Measurements from ENCODE around the gene CIDEA.
"Not testable (repeated sequence)": the region's sequence is repeated elsewhere in the genome, so short reads cannot be mapped to it uniquely, and the experiment has no call there.

The CIDEA gene

DNA sequence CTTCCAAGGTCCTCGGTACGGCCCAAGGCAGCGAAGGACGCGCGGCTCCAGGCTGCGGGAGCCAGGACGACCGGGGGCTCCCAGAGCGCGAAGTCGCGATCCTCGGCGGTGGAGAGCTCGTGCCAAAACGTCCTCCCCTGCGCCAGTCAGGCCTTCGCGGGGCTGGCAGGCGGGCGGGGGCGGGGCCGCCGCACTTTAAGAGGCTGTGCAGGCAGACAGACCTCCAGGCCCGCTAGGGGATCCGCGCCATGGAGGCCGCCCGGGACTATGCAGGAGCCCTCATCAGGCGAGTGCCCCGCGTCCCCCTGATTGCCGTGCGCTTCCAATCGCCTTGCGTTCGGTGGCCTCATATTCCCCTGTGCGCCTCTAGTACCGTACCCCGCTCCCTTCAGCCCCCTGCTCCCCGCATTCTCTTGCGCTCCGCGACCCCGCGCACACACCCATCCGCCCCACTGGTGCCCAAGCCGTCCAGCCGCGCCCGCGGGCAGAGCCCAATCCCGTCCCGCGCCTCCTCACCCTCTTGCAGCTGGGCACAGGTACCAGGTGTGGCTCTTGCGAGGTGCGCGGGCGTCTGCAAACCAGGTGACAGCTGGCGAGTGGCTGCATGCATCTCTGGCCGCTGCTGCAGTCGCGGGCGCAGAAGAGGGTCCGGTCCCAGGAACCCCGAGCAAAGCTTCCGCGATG, at the start of gene CIDEA:
CIDEA (plus strand) TSS at position 226 of the 684 bp plus-strand sequence; CDS start at position 249, 23 bp downstream.
- H3K4me3 ChIP-seq (ENCODE audit: low read length), result no peak within 1 kb of the TSS
- no peak for TF ChIP-seq ZNF274 (IDR thresholded peaks at IDR 0.05; ENCODE audit: low read depth, low read length)

DNA sequence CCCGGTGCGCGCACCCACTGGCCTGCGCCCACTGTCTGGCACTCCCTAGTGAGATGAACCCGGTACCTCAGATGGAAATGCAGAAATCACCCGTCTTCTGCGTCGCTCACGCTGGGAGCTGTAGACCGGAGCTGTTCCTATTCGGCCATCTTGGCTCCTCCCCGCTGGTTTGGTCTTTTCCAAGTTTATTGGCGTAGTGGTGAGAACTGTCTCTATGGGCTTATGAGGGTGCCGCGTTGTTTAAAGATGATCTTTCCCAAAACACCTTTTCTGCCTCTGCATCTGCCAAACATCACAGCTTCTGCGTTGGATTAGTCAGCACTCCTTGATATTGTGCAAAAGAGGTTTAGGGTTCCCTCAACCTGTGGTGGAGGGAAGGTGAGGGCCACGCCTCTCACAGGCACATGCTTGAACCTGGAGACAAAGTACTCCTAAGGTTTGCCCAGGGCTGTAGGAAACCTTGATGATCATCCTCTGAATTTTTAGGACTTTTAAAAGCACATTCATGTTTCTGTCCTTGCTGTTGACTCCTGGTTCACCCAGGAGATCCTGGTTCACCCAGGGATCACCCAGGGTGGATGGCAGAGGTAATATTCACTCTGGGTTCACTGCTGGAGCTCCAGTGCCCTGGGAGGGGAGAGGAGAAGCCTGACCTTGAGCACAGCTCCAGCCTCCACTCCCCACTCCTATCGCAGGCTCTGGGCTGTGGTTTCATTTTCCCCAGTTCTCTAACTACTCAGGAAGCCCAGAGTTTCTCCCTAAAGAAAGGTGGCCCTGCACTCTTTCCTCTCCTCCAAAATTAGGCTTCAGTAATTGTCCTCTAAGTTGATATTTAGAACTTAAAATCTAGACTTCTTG, 45.6 kb upstream of the CIDEA start:
- not testable (repeated sequence) for H3K4me3 ChIP-seq (ENCODE audit: low read length)

DNA sequence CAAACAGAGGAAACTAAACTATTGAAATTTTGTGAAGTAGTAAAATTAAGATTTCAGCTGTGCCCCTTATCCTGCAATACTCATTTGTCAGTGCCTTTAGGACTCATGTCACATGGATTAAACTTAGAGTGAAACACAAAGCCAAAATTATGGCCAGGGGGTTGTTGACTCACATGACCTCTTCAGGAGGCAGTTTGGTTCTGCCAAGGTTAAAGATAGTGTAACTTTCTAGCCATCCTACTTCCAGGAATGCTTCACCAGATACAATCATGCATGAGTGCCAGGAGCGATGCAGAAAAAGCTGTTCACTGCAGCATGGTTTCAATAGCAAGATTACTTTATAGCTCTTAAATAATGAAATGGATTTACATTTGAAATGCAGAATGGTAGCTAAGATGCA, 41.9 kb upstream of the CIDEA start:
- H3K4me3 ChIP-seq (ENCODE audit: low read length), result not testable (repeated sequence)

GRCh38 chr18:12214296-12215005, 39.7 kb upstream of the CIDEA start:
- not testable (repeated sequence) for H3K4me3 ChIP-seq (ENCODE audit: low read length)

- H3K4me3 ChIP-seq (ENCODE audit: low read length), result not testable (repeated sequence)
Observed at GRCh38 chr18:12216471-12216870, 37.7 kb upstream of the CIDEA start.

GRCh38 chr18:12218603-12219002, 35.6 kb upstream of the CIDEA start:
- not testable (repeated sequence) for H3K4me3 ChIP-seq (ENCODE audit: low read length)

GRCh38 chr18:12222041-12222440, 32.1 kb upstream of the CIDEA start:
- H3K4me3 ChIP-seq (ENCODE audit: low read length), result not testable (repeated sequence)

DNA sequence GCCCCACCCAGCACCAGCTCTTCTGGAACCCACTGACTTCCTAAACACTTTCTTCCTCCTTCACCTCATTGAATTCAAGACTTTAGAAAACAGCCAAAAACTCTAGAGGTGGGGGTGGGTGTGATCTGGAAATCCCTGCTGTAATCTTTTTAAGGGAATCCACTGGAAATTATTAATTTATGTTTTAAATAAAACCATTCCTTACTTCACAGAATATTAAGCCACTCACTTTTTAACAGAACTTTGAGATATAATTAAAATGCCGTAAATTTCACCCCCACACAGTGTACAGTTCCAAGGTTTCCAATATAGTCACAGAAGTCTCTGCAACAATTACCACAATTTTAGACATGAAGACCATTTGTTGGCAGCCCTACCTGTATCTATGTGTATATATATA, 30.8 kb upstream of the CIDEA start:
- not testable (repeated sequence) for H3K4me3 ChIP-seq (ENCODE audit: low read length)

DNA sequence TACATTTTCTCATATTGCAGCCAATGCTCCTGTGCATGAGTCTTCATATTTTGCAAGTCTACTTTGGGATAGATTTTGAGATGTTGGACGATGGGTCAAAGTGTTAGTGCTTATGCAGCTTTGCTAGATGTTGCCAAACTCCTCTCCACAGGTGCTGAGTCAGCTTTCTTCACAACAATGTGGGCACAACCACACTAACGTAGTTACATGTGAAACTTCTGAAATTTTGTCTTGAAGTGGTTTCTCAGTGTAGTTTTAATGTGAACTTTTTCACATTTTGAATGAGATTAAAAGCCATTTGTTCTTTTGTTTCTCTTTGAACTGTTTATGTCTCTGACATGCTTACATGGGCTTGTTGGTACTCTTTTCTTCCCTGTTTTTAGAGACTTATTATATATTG, 27.4 kb upstream of the CIDEA start:
- not testable (repeated sequence) for H3K4me3 ChIP-seq (ENCODE audit: low read length)

DNA sequence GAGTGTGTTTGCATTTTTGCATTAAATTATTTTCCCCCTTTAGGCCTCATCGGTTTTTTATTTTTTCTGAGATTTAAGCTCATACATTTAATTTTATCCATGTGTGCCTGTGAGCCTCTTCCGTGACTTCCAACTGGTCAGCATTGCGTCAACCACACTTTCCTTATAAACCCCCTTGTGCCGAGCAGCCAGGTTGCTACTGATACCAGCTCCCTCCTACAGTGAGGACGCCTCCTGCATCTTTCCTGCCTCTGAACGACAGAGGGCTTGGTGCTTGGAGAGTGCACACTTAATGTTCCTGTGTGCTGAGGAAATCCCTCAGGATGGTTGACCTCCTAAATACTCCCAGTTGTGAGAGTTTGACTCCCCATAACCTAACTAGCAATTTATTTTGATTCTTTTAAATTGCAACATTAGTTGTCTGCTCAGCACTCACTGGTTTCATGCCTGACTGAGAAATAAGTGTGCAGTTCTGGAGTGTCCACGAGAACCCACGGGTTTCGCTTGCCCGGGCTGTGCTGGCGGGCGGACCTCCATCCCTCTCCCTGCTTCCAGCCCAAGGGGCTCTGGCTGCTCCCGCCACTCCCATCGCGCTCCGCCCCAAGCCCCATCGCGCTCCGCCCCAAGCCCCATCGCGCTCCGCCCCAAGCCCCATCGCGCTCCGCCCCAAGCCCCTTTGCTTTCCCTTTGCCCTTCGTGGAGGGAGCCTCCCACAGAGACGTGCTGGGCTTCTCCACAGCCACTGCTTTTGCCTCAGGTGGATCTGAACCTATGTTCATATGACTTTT, 26.6 kb upstream of the CIDEA start:
- H3K4me3 ChIP-seq (ENCODE audit: low read length), result not testable (repeated sequence)

DNA sequence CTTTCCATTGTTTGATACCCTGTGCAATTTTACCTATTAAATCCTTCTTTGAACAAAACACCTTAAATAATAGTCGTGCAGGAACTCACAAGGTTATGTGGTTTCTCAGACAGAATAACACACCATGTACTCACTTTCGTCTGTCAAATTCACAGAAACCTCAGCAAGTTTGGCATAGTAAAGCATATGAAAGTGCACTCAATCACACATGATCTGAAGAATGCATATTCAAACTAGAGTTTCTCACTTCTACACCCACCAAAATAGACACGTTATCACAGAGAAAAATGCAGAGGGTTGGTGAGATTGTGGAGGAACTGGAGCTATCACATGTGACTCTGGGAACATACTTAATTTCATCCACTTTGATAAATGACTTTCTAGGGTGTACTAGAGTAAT, 25.9 kb upstream of the CIDEA start:
- H3K4me3 ChIP-seq (ENCODE audit: low read length), result not testable (repeated sequence)

- not testable (repeated sequence) for H3K4me3 ChIP-seq (ENCODE audit: low read length)
Observed at GRCh38 chr18:12230561-12230960, 23.6 kb upstream of the CIDEA start.

GRCh38 chr18:12231040-12231882, 22.9 kb upstream of the CIDEA start:
- H3K4me3 ChIP-seq (ENCODE audit: low read length), result no peak overlapping the region
- no peak for TF ChIP-seq ZNF274 (IDR thresholded peaks at IDR 0.05; ENCODE audit: low read depth, low read length)

- H3K4me3 ChIP-seq (ENCODE audit: low read length), result no peak overlapping the region
- no peak for TF ChIP-seq ZNF274 (IDR thresholded peaks at IDR 0.05; ENCODE audit: low read depth, low read length)
Observed at GRCh38 chr18:12231986-12232385, 22.2 kb upstream of the CIDEA start.

All from GM08714 (cell line).